OCI-LY1 (cell line): ENCODE data around the gene GRK4.
A peak's percentile ranks its signal among the peaks of the same experiment; 100 is the strongest.

Experiments
- CTCF ChIP-seq: fragments of 200-600 bp; sonication (generic), shearing (Covaris generic); IDR thresholded peaks from 2 replicates; pipeline ENCODE4 v1.5.1; 2017; ENCODE audit warnings: mild to moderate bottlenecking, antibody characterized with exemption, low read length, moderate library complexity, mixed read lengths
- EZH2 ChIP-seq: fragments of 200-600 bp; sonication (generic), shearing (Covaris generic); IDR thresholded peaks from 2 replicates; pipeline ENCODE4 v1.8.0; 2017; ENCODE audit warnings: borderline replicate concordance, mixed run types, mild to moderate bottlenecking, antibody characterized with exemption, low read length, moderate library complexity, mixed read lengths

GRCh38 chr4:2948895-2949781, 14.2 kb upstream of the GRK4 start:
- TF ChIP-seq CTCF (peak; percentile 22), EZH2 (no peak)
